ENCODE data around the gene QARS1. TPM values are rescaled to one million over a fixed set of nuclear protein-coding genes. Genes with fewer than 3 reads are reported as not detected.

QARS1 gene
- total and polyA plus RNA-seq, 2 of the 13 experiments (the other 11 are each of a cell fraction or from before 2014, with no cell fraction given) = 307 to 327 TPM

DNA sequence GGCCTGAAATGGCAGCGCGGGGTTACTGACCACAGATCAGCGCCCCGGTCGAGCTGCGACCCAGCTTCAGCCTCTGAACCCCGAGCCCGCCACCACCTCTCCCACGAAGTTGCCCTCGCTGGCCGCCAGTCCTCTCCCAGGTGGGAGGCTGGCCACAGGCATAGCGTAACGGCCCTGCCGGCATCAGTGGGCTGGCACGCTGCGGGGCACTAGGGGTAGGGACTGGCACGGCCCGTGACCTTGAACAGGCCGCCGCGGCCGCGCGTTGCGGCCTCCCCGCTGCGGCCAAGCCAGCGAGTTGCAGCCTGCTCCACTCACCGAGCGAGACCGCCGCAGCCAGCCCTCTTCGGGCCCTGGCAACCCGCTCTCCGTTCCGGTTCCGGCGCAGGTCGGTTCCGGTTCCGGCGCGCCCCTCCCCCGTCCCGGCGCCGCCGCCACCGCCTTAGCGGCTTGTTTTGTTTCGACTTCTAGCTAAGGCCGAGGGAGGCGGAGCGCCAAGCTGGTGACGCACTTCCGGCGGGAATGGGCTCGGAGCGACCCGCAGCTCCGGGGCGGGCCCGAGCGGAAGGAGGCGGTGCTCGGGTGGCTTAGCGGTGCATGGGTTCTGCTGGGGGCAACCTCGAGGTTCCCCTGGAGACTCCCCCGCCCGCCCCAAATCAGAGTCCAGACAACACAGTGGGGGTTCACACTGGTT is 16.0 kb upstream of the QARS1 start, which contains the start of gene USP19 (continued):
- TF ChIP-seq ZNF609 (CRISPR knock-in tag; IDR thresholded peaks at IDR 0.05; ENCODE audit: borderline replicate concordance) = no peak
- TF ChIP-seq, protein P1, sequence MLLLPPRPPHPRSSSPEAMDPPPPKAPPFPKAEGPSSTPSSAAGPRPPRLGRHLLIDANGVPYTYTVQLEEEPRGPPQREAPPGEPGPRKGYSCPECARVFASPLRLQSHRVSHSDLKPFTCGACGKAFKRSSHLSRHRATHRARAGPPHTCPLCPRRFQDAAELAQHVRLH (CRISPR knock-in tag; IDR thresholded peaks at IDR 0.05; ENCODE audit: borderline replicate concordance, low read depth) = 0 out of 2 replicates have a peak, but pooled peaks have one; percentile 24
- TF ChIP-seq KDM2A (CRISPR knock-in tag; IDR thresholded peaks at IDR 0.05; ENCODE audit: borderline replicate concordance, low read depth) = peak; percentile 96
- no peak for TF ChIP-seq HMG20A (CRISPR knock-in tag; IDR thresholded peaks at IDR 0.05; ENCODE audit: borderline replicate concordance)
- TF ChIP-seq, protein P2, sequence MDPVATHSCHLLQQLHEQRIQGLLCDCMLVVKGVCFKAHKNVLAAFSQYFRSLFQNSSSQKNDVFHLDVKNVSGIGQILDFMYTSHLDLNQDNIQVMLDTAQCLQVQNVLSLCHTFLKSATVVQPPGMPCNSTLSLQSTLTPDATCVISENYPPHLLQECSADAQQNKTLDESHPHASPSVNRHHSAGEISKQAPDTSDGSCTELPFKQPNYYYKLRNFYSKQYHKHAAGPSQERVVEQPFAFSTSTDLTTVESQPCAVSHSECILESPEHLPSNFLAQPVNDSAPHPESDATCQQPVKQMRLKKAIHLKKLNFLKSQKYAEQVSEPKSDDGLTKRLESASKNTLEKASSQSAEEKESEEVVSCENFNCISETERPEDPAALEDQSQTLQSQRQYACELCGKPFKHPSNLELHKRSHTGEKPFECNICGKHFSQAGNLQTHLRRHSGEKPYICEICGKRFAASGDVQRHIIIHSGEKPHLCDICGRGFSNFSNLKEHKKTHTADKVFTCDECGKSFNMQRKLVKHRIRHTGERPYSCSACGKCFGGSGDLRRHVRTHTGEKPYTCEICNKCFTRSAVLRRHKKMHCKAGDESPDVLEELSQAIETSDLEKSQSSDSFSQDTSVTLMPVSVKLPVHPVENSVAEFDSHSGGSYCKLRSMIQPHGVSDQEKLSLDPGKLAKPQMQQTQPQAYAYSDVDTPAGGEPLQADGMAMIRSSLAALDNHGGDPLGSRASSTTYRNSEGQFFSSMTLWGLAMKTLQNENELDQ (CRISPR knock-in tag; IDR thresholded peaks at IDR 0.05; ENCODE audit: borderline replicate concordance) = no peak
- no peak for TF ChIP-seq LCORL (IDR thresholded peaks at IDR 0.05)
- peak; percentile 60; the same call in 1 of the 2 replicates for TF ChIP-seq LCORL (CRISPR knock-in tag; IDR thresholded peaks at IDR 0.05)
- peak; percentile 88 for TF ChIP-seq ATF7-NPFF (CRISPR knock-in tag; IDR thresholded peaks at IDR 0.05; ENCODE audit: low read depth)
- TF ChIP-seq HOXA5 (CRISPR knock-in tag; IDR thresholded peaks at IDR 0.05) = peak; percentile 92; the same call in 1 of the 2 replicates
- TF ChIP-seq EED (CRISPR knock-in tag; IDR thresholded peaks at IDR 0.05) = no peak; the same call in 1 of the 2 replicates
- TF ChIP-seq ZNF781 (CRISPR knock-in tag; IDR thresholded peaks at IDR 0.05; ENCODE audit: borderline replicate concordance, not compliant biosample characterization) = peak; percentile 52
- TF ChIP-seq ZNF746 (CRISPR knock-in tag; IDR thresholded peaks at IDR 0.05) = no peak
- peak; percentile 86 for TF ChIP-seq THAP7 (CRISPR knock-in tag; IDR thresholded peaks at IDR 0.05)
- TF ChIP-seq RELA (CRISPR knock-in tag; IDR thresholded peaks at IDR 0.05) = 0 out of 2 replicates have a peak, but pooled peaks have one; percentile 60
- no peak; the same call in 1 of the 2 replicates for TF ChIP-seq ZNF567 (CRISPR knock-in tag; IDR thresholded peaks at IDR 0.05; ENCODE audit: borderline replicate concordance)
- TF ChIP-seq, protein P3, sequence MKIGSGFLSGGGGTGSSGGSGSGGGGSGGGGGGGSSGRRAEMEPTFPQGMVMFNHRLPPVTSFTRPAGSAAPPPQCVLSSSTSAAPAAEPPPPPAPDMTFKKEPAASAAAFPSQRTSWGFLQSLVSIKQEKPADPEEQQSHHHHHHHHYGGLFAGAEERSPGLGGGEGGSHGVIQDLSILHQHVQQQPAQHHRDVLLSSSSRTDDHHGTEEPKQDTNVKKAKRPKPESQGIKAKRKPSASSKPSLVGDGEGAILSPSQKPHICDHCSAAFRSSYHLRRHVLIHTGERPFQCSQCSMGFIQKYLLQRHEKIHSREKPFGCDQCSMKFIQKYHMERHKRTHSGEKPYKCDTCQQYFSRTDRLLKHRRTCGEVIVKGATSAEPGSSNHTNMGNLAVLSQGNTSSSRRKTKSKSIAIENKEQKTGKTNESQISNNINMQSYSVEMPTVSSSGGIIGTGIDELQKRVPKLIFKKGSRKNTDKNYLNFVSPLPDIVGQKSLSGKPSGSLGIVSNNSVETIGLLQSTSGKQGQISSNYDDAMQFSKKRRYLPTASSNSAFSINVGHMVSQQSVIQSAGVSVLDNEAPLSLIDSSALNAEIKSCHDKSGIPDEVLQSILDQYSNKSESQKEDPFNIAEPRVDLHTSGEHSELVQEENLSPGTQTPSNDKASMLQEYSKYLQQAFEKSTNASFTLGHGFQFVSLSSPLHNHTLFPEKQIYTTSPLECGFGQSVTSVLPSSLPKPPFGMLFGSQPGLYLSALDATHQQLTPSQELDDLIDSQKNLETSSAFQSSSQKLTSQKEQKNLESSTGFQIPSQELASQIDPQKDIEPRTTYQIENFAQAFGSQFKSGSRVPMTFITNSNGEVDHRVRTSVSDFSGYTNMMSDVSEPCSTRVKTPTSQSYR (CRISPR knock-in tag; IDR thresholded peaks at IDR 0.05; ENCODE audit: borderline replicate concordance) = peak; percentile 98
